HT1080 (cell line): ENCODE measurements around the gene DOCK1. TPM values are rescaled to one million over a fixed set of nuclear protein-coding genes. Genes with fewer than 3 reads are reported as not detected.

Experiments
- DNase-seq: peaks from one replicate; pipeline ENCODE4 v3.0.0-alpha.2; 2015; ENCODE audit warnings: low read depth
- total RNA-seq: library from RNA; depleted of rRNA; stranded (reverse); fragments of >200 nt; shearing (Covaris generic); gene quantifications from 2 replicates; pipeline ENCODE4 v1.2.3, GENCODE V29; 2014

Gene DOCK1
- total RNA-seq, 1 experiment from 2014 or later, result 28.6 TPM

DNA sequence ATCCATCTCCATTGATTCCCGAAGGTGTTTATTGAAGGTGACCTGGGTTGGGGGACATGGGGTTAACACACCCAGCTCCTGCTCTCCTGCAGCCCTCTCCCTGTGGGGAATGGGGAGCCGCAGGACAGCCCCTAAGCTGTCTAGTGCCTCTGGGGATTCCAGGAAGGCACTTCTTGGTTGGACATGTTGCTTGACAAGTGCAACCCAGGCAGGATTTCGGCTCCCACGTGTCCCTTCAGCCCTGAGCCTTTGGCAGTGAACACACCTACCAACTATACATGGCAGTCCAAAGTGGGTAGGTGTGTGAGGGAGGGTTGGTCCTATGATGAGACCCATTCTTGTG is 43.9 kb downstream of the DOCK1 start:
- no peak for DNase-seq

DNA sequence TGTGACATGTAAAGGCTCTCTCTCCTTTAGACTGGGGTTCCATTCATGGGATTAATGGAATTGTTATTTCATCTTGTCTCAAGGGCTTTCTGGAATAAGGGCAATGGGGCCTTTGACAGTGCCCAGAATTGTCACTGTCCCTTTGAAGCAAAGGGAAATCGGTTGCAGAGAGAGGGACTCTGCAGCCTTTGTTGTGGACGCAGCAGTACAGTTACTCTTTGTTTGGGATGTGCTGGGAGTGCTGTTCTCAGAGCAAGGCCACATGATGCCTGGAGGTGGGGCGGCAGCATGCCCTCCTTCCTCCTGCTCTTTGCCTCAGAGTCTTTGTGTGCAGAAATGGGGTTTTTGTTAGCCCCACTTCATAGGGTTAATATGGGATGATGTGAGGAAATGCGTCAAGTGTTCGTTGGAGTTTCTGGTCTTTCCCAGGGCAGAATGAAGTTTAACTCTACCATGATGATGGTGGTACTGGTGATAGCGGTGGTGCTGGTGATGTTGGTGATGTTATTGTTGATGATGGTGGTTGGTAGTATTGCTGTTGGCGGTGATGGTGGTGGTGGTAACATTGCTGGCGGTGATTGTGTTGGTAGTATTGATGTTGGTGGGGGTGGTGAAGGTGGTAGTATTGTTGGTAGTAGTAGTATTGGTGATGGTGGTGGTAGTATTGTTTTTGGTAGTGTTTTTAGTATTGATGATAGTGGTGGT is 45.3 kb downstream of the DOCK1 start:
- DNase-seq, result no peak

DNA sequence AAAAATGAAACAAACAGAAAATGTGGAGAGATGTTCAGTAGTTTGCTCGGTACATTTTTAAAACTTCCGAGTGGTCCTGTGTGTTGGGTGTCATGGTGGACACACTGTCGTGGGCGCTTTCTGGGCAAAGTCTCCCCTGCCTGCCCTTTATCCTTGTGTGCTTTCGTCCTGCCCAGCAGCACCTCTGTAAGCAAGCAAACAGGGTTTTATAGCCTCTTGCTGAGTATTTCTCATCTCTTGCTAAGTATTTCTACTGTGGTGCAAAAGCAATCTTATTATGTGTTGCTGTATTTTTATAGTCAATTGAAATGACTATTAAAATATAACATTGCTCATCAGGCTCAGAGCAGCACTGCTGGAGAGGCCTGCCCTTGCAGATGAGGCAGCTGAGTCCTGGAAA is 48.7 kb downstream of the DOCK1 start:
- no peak for DNase-seq

DNA sequence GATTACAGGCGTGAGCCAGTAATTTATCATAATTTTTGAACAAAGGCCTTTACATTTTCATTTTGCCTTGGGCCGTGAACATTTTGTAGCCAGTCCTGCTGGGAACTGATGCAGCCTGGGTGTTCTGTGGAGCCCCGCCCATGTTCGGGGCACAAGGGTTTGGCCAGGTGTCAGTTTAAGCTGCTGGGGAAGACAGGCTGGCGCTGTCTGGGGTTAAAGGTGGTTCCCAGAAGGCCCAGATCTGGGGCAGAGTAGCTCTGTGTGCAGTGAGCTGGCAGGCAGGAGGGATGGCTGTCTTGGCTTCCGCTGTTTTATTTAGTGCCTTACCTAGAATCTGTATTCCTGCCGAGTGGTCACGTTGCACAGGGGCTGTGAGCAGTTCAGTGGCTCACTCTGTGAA is 50.2 kb downstream of the DOCK1 start:
- no peak for DNase-seq

DNA sequence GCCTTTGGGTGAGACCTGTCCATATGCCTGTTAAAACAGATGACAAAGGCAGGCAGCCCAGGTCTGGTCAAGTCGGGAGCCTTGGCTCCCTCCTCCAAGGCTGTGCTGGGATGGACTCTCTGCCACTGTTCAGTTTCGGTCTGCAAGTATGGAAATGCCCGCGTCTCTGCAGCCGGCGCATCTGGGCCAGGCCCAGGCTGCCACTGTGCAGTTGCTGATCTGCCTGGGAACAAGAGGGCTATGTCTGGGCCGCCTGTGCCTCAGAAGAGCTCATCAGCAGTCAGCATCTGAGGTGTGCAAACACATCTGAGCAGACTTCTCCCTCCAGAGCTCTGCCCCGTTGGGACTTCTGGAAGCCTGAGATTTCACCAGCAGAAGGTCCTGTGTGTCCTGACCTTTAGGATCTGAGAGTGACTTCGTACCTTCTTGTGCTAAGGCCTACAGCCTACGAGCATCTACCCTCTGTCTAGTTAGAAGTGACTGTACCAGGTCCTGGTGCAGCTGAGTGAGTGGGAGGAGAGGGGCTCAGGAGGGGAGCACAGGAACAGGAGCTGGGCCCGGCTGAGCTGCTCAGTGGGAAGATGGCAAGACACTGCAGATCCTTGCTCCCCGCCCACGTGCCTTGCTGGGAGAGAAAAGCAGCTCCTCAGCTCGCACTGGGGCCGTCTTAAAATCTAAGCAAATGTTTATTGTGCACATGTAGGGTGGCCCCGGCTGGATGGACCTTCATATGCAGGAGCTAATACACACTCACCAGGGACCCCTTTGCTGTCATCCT is 50.9 kb downstream of the DOCK1 start:
- no peak for DNase-seq

DNA sequence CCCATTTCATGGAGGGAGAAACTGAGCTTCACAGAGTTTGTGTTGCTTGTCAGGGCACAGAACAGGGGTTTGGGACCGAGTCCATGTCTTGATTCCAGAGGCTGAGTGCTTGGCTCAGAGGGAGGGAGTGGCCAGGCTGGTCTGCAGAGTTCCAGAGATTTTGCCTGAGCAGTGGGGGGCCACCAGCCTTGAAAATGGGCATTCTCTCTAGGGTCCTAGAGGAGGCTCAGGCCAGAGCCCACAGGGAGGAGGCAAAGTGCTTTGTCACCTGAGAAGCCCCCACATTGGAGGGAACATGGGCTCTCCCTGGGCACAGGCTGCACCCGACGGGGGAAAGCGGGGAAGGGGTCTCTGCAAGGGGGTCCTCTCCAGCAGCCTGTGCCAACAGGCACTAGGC is 51.5 kb downstream of the DOCK1 start:
- DNase-seq, result no peak

DNA sequence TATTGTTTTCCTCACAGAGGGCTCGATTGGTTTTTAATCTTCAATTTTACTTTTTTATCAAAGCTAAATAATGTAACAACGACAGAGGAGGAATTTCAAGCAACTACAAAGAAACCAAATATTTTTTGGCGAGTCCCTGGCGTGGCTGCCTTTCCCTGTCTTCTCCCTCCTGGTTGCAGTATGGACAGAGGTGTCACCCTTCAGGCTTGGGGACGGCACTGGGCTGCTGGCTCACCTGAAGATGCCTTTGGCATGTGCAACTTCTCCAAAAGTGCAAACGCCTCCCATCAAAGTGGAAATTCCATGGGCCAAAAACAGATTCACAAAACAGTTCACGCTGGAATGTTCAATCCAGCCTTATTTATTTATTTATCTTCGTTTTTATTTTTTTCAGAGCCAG is 51.9 kb downstream of the DOCK1 start:
- DNase-seq, result no peak

DNA sequence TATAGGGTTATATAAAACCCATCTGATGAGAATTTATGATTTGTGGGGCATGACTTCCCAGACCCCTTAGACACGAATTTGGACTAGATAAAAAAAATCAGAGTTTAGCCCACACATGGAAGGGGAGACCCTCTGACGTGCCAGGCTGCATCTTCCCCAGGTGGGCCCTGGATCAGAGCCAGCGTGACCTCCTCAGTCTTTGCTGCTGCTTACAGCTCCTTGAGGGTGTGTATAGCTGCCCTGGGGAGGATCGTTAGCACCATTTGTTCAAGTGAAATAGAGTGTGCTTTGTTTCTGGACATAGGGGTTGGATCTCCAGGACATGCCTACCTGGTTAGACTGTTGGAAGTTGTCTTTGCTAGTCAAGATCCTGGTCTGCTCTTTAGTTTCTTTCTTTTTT is 54.2 kb downstream of the DOCK1 start:
- DNase-seq, result no peak

DNA sequence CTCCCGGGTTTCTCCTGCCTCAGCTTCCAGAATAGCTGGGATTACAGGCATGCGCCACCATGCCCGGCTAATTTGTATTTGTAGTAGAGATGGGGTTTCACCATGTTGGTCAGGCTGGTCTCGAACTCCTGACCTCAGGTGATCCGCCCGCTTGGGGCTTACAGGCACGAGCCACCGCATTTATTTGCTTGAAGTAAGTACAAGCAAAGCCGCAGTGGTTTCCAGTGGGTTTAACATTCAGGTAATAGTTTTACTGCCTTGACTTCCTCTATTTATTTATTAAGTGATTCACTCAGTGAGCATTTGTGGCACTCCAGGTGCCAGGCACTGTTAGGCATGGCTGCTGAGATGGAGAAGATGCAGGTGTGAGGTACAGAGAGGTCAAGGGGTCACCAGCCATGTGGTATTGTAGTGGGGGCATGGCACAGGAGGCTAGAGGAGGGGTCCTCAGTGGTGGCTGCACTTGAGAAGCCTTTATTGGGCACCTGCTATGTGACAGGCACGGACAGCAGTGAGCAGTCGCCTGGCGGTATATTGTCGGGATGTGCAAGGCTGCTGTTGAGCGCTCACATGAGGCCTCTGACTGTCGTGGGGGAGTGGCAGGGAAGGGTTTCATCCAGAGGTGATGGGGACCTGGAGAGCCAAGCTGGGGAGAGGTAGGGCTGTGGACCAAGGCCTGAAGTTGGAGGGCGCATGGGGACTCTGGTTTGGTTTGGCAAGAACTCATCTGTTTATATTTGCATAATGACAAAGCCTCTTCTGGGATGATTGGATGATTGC is 54.9 kb downstream of the DOCK1 start:
- DNase-seq, result no peak

DNA sequence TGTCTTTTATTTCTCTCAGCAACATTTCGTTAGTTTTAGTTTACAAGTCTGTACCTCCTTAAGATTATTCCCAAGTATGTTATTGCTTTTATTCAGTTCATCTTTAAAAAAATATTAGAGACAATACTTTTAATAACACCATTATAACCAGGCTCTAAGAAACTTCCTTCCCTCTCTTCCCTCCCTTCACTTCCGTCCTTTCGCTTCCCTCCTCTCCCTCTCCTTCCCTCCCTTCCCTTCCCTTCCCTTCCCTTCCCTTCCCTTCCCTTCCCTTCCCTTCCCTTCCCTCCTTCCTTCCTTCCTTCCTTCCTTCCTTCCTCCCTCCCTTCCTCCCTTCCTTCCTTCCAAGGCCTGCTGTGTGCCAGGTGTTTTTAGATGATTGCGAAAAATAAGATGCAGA is 58.1 kb downstream of the DOCK1 start:
- no peak for DNase-seq

DNA sequence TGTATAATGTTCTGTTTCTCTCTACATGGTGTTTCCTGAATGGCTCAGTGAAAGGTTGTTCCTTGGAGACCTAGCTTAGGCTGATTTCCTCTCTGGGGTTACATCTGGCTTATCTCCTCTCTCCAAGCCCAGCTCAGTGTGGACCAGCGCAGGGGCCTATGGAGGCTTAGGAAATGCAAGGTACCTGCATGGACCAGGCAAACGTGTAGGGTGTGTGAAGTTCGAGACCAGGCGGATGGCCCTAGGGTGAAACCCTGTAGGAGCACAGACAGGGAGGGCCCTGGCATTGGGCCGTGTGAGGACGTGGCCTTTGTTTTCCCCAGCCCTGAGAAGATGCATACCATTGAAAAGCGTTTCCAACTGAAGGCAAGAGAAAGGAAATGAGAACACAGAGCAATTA is 59.0 kb downstream of the DOCK1 start:
- DNase-seq, result no peak

DNA sequence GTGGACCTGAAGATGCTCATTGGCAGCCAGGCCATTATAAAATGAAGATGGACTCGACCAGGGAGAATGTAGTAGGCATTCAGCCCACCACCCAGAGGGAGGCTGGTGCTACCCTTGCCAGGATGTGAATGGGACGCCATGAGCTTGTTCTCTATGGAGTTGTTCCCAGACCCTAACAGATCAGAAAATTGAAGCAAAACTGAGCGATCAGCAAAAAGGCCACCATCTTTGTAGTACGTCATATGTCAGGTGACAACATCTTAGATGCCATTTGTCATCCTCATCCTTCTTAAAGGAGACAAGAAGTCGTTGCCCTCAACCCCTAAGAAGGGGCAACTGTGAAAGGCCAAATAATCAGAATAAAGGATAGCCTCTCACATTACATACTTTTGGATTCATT is 61.7 kb downstream of the DOCK1 start:
- DNase-seq, result no peak

DNA sequence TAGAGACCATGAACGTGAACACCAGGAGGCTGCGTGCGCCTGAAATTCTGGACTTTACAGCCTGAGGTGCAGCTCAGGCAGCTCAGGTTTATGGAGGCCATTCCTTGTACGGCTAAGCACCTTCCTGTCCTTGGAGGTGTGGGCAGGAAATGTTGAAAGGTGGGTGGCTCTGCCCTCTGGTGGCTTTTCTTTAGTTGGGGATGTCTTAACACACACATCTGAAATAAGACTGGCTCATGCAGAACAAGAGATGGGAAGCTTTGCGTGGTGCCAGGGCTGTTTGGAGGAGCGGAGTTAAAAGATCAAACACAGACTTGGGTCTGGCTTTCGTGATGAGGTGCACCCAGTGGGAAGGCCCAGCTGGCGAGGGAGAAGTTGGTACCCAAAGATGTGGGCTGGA is 64.1 kb downstream of the DOCK1 start:
- peak; percentile 40 for DNase-seq

DNA sequence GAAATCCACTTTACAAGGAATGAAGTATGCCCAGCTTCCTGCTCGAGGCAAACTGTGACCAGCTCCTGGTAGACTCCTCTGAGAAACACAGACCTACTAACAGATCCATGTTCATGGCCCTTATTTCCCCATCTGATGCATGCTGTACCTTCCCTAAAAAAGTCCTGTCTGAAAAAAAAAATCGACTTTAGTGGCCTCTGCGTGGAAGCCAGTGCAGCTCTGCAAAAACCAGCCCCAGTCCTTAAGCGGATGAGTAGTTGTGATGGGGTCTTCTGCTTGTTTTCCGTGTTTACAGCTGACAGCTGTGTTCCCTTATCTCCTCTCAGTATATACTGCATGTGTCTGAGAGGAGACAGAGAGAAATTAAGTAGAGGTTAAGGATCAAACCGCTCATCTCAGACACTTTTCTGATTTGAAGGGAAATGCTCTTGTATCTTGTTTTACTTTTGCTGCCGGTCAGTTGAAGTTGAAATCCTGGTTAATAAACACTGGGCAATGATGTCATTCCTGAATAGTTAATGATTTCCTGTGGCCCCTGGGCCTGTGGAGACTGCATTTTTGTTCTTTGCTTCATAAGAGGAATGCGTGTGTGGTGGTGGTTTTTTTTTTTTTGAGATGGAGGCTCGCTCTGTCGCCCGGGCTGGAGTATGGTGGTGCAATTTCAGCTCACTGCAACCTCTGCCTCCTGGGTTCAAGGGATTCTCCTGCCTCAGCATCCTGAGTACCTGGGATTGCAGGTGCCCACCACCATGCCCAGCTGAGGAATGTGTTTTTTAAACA is 67.6 kb downstream of the DOCK1 start:
- peak; percentile 84 for DNase-seq

DNA sequence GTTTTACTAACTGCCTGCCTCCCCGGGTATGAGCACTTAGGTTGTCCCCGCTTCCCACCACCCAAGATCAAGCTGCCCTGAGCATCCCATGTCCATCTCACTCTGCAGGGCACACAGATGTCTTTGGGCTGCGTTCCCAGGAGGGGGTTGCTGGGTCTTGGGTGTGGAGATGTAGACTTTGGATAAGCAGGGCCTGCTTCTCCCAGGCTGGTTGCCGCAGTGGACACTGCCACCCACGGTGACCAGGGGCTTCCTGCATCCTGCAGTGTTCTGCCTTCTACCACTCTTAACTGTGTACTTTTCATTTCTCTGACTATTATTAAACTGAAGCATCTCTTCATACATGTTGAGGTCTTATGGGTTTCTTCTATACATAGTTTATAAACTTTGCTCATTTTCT is 70.0 kb downstream of the DOCK1 start:
- no peak for DNase-seq

DNA sequence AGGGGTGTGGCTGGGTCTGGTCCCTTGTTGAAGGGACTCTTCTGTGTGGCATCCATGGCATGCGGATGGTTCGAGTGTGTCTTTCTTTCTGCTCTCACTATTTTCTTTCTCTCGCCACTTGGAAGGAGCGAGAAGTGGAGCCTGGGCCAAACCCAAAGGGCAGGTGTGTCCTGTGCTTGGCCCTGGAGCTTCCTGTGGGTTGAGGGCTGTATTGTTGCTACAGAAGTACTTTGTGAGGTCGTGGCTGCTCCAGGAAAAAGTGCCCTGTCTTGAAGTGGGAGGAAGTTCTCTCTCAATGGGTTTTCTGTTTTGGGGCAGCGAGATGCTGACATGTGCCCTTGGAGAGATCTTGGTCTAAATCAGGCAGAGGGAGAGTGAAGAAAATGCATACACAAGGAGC is 72.0 kb downstream of the DOCK1 start:
- DNase-seq, result no peak

DNA sequence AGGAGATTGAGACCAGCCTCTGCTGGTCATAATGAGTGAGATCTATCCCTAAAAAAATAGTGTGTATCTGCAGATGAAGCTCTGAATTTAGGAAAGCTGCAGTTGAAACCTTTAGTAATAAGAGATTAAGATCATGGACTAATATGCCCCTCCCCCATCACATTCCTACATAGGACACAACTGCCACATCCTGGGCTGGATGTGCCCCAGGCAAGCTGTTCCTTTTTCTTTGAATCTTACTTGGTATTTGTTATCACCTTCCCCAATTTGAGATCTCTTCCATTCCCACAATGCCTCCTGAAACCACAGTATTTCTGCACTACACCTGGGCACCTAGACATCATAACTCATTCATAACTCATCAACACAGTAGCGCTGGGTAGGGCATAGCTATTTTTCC is 74.1 kb downstream of the DOCK1 start:
- DNase-seq, result no peak

DNA sequence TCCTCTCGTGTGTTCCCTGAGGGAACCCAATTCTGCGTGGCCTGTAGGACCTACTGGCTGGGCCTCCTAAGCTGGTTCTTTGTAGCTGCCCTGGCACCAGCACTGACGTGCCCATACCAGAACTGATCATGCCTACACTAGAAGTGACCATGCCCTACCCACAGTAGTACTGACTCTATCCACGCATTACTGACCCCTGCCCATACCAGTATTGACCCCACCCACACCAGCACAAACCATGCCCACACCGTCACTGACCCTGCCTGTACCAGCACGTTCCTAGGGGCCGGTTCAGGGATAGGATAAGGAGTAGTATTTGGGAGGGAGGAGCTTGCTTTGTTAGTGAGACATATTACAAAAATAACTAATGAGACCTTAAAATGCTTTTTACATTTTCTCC is 88.0 kb downstream of the DOCK1 start:
- no peak for DNase-seq

DNA sequence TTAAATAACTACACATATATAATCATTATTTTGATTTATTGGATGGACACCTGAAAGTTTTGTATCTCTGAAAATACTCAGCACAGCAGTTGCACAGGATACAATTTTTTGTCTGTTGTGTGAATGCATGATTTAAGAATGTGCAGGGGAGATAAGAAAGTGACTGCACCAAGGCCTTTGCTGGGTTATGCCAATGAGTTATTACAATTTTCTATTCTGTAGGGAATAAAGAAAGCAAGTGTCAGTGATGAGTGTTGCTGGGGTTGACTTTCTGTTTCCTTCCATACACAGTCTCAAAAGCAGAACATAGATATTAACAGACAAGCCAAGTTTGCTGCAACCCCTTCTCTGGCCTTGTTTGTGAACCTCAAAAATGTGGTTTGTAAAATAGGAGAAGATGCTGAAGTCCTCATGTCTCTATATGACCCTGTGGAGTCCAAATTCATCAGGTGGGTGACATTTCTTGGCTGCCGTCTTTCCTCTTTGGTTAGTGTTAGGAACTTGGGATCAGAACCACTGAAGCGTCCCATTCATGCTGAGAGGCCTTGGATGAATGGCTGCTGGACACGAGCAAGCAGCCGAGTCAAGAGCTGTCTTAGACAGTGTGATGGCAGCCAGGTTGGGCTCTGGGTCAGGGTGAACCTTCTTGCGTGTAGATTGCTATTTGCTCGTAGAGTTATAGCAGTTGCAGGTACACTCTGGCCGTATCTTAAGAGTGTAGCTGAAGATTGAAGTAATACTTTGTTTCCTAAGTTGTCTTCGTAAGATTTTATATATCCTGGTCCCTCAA is 92.8 kb downstream of the DOCK1 start:
- no peak for DNase-seq

DNA sequence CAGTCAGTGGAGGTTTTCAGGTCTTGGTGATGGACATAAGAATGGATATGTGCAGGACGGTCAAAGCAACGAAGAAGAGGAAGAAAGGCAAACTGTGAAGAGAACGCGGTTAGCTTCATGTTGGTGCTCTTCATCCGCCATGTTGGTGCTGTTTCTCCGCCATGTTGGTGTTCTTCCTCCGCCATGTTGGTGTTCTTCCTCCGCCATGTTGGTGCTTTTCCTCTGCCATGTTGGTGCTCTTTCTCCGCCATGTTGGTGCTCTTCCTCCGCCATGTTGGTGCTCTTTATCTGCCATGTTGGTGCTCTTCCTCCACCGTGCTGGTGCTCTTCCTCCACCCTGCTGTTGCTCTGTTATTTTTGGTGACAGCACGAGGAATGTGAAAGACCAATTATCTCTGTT is 95.4 kb downstream of the DOCK1 start:
- DNase-seq, result no peak
